H4 (cell line): ENCODE data around the gene ZNF407. TPM values are rescaled to one million over a fixed set of nuclear protein-coding genes. Genes with fewer than 3 reads are reported as not detected.
"Not testable (repeated sequence)": the region's sequence is repeated elsewhere in the genome, so short reads cannot be mapped to it uniquely, and the experiment has no call there.

Experiments used
- DNase-seq: peaks from one replicate; pipeline ENCODE4 v3.0.0-alpha.2; 2015; ENCODE audit warnings: low spot score
- total RNA-seq: library from RNA; depleted of rRNA; stranded (reverse); fragments of >200 nt; shearing (Covaris generic); gene quantifications from 2 replicates; pipeline ENCODE4 v1.2.3, GENCODE V29; 2014; rRNA removed

The ZNF407 gene, protein sequence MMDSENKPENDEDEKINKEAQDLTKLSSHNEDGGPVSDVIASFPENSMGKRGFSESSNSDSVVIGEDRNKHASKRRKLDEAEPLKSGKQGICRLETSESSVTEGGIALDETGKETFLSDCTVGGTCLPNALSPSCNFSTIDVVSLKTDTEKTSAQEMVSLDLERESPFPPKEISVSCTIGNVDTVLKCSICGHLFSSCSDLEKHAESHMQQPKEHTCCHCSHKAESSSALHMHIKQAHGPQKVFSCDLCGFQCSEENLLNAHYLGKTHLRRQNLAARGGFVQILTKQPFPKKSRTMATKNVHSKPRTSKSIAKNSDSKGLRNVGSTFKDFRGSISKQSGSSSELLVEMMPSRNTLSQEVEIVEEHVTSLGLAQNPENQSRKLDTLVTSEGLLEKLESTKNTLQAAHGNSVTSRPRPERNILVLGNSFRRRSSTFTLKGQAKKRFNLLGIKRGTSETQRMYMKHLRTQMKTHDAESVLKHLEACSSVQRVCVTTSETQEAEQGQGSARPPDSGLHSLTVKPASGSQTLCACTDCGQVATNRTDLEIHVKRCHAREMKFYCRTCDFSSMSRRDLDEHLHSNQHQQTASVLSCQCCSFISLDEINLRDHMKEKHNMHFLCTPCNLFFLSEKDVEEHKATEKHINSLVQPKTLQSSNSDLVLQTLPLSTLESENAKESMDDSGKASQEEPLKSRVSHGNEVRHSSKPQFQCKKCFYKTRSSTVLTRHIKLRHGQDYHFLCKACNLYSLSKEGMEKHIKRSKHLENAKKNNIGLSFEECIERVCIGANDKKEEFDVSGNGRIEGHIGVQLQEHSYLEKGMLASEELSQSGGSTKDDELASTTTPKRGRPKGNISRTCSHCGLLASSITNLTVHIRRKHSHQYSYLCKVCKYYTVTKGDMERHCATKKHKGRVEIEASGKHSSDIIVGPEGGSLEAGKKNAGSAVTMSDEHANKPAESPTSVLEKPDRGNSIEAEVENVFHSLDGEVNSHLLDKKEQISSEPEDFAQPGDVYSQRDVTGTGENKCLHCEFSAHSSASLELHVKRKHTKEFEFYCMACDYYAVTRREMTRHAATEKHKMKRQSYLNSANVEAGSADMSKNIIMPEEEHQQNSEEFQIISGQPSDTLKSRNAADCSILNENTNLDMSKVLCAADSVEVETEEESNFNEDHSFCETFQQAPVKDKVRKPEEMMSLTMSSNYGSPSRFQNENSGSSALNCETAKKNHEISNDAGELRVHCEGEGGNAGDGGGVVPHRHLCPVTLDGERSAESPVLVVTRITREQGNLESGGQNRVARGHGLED (N-terminal part only)
- total RNA-seq = 3.5 and 5.6 TPM in 2 replicates

DNA sequence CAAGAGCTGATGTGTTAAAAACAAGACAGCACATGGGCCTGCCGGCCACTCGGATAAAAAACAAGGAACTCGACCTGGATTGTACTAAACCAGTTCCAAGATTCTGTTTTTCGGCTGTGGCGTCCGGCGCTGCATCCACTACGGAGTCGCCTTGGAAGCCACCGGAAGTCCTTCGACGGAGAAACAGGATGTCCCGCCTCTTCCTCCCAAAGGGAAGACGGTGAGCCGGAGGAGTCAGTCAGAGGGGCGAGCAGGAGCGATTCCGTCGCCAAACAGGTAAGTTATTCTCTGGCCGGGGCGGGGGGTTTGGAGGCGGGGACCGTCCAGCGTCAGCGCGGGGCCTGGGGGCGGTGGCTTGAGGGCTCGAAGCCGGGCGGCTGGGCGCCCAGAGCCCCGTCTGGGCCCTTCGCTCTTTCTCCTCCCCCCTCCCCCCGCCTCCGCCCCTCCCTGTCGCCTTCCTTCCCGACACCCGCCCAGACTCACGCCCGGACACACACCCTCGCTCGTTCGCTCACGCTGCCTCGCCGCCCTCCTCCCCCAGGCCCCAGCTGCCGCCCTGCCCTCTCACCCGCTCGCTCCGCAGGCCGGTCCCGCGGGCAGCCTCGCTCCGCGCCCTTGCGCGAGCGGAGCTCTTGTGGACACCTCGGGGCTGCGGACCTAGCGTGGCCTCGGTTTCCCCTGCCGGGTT, at the start of gene ZNF407:
Gene ZNF407 (plus strand): TSS at position 209 of the 688 bp plus-strand sequence. CDS start 33,150 bp downstream, outside the sequence.
- peak; percentile 92 for DNase-seq

DNA sequence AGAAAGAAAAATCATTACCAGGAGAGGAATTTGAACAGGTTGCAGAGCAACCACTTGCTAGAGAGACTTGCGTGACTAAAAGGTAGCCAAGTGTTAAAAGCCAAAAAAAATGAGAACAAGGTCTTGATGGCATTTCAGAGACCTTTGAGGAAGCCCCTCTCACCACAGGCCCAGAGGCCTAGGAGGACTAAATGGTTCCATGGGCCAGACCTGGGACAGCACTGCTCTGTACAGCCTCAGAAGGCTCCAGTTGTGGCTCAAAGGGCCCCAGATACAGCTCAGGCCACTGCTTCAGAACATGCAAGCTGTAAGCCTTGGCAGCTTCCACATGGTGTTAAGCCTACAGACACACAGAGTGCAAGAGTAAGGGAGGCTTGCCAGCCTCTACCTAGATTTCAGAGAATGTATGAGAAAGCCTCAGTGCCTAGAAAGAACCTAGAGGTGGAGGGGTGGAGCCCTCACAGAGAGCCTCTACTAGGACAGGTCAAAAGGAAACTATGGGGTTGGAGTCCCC, 48.0 kb upstream of the ZNF407 start:
- no peak for DNase-seq

DNA sequence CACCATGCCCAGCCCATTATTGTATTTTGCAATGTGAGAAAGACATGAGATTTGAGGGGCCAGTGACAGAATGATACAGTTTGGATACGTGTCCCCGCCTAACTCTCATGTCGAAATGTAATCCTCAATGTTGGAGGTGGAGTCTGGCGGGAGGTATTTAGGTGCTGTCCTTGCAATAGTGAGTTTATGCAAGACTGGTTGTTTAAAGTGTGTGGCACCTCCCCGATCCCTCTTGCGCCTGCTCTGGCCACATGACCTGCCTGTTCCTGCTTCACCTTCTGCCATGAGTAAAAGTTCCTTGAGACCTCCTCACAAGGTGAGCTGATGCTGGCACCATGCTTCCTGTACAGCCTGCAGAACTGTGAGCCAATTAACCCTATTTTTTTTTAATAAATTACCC, 46.8 kb upstream of the ZNF407 start:
- no peak for DNase-seq

DNA sequence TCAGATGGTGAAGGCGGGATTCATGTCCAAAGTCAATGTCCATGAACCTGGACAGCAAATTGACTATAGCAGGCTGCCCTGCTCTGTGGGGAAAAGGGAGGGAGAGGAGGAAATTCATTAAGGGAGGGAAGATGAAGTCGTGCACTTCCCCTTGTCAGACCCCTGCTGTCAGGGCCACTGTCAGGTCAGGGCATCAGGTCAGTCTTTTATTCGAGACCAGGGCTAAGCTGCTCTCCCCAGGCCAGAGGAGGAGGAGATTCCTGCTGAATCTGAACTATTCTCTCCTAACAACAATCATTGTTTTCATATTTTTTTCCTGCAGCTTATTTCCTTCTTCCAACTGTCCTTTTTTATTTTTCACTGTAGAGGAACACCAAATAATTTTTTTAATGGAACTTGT, 46.2 kb upstream of the ZNF407 start:
- no peak for DNase-seq

DNA sequence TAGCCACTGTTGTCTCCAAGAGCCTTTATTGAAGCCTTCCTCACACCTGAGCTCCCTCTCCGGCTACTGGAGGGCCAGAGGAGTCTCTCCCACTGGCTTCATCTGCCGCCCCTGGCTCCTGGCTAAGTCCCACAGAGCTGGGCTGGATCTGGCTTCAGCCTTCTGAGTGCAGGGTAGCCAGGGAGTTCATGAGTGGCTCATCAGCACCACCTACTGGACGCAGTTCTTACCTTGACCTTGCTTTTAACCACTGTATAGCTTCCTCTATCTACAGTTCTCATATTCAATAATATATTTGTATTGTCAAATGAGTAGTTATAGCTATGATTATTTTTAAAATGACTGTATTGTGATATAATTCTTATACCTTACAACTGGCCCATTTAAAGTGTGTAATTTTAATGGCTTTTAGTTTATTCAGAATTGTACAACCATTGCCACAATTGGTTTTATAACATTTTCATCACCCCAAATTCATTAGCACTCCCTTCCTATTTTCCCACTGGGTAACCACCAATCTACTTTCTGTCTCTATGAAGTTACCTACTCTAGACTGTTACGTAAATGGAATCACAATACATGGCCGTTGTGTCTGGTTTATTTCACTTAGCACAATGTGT, 45.6 kb upstream of the ZNF407 start:
- peak; percentile 83 for DNase-seq

DNA sequence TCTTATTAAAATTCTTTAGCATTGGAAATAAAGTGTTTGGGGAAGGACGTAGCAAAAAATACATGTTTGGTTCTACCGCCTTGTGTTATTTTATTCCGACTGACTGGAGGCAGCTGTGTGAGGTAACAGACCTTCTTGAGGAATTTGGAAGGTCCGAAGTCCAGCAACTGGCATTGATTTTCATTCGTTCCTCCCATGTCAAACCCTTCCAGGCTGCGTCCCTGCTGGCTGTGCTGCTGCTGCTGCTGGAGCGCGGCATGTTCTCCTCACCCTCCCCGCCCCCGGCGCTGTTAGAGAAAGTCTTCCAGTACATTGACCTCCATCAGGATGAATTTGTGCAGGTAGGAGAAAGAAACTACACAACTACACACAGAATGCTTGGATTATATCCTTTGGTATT, 41.5 kb upstream of the ZNF407 start:
- DNase-seq = no peak

DNA sequence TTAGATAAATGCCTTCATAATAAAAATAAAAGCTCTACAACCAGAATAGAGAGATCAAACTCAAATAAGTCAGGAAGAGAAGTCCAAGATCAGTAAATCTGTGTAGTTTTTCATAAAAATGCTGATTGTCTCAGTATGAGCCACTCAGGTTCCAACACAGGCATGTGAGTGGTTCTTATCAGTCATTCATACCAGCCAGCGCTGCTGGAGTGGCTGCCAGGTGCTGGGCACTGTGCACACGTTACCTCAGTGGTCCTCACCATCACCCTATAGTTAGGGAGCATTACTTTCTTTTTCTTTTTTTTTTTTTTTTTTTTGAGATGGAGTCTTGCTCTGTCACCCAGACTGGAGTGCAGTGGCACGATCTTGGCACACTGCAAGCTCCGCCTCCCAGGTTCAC, 39.6 kb upstream of the ZNF407 start:
- no peak for DNase-seq

DNA sequence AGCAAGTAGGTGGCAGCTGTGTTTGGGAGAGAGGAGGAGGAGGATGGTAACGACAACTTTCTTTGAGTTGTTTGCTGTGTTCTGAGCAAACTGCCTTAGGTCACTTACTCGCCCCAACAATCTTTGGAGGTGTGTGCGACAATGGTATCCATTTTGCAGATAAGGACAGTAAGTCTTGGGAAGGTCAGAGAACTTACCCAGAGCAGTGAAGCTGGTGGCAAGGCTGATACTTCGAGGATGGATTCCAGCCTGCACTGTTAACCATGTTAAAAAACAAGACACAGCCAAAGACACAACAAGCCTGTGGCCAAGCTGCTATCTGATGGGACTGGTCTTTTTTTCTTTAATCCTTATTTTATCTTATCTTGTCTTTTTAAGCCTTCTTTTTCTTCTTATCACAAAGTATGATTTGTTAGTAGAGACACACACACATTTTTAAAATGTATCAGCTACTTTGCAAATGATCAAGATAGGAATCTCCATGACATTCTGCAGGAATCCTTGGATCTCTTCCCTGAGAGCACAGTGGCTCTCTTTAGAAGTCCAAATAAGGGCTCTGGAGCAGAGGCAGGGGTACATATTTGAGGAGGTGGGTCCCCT, 35.4 kb upstream of the ZNF407 start:
- no peak for DNase-seq

DNA sequence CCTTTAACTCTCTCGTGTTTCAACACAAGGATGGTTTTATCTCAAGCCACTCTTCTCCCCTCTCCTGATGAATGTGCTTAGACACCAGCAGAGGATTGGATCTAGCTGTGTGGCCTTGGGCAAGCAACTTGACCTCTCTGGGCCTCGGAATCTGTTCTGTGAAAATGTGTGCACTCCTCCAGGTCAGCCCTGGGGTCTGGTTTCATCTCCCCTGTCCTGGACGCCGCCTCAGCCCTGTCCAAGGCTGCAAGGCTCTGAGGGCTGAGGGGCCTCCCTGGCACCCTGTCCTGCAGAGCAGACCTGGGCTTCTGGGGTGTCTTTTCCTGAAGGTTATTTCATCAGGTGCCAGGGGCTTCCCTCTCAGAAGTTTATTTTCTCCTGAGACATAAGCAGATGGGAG, 34.9 kb upstream of the ZNF407 start:
- DNase-seq = no peak

DNA sequence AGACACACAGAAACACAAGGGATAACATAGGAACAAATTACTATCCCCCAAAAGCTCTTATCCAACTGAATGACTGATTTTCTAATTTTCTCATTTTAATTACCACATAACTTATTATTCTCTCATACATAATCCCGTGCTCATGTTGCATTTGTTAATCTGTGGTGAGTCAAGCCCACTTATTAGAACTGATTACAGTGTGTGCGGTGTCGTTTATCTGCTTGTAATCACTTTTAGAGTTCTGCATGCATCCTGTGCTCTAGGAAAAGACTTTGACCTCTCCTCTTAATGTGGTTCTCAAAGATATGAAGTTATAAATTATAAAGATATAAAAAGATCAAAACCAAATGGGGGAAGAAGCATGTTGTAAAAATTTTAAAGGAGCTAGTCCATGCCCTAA, 33.7 kb upstream of the ZNF407 start:
- DNase-seq = no peak

DNA sequence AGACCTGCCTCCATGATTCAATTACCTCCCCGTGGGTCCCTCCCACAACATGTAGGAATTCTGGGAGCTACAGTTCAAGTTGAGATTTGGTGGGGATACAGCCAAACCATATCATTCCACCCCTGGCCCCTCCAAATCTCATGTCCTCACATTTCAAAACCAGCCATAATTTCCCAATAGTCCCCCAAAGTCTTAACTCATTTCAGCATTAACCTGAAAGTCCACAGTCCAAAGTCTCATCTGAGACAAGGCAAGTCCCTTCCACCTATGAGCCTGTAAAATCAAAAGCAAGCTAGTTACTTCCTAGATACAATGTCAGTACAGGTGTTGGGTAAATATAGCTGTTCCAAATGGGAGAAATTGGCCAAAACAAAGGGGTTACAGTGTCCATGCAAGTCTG, 32.5 kb upstream of the ZNF407 start:
- not testable (repeated sequence) for DNase-seq

DNA sequence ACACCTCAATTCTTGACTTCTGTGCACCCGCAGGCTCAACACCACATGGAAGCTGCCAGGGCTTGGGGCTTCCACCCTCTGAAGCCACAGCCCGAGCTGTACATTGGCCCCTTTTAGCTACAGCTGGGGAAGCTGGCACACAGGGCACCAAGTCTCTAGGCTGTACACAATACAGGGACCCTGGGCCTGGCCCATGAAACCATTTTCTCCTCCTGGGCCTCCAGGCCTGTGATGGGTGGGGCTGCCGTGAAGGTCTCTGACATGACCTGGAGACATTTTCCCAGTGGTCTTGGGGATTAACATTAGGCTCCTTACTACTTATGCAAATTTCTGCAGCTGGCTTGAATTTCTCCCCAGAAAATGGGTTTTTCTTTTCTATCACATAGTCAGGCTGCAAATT, 31.7 kb upstream of the ZNF407 start:
- not testable (repeated sequence) for DNase-seq

DNA sequence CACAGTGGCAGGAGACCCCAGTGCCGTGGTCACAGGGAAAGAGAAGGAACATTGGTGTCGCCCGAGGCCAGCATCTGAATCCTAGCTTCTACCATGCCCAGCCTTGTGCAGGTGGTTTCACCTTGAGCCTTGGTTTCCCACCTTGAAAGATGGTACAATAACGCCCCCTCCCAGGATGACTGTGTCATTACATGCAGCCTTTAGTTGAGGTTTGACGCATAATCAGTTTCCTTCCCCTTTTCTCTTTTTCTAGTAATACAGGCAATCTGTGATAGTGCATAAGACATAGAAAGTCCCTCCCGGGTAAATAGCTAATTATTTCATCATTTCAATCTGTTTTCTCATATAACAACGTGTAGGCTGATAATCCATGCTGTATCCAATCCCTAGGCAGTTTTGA, 29.8 kb upstream of the ZNF407 start:
- no peak for DNase-seq

DNA sequence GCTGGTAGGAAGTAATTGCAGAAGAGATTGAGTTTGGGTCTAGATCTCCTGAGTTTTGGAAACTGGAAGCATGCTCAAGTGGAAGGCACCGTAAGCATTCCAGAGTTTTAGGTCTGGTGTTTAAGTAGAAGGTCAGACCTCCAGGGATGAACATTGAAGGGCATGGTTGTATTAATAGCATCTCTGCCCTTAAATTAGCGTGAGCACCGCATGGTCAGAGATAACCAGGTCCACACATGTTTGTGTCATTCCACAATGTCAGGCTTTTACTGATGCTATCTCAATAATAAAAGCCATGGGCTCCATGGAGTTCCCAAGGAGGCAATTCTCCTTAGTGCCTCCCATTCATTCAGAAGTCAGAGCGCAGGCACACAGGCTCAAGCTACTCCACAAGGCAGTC, 28.3 kb upstream of the ZNF407 start:
- no peak for DNase-seq

DNA sequence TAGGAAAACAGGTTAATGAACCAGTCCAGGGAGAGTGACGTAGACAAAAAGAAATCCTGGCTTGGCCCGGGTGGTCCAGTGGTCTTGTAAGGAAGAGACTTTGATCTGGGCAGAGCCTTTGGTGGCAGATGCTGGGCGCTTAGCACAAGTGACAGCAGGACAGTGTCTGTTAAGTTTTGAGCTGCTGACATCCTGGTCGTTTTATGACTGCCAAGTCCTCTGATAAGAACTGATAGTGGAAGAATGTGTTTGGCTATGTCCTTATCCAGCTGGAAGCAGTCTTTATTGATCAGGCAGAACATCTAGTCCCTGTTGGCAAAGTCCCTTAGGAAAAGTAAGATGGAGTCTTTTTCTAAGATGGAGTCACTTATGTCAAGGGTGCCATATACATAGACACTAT, 27.4 kb upstream of the ZNF407 start:
- DNase-seq = no peak

DNA sequence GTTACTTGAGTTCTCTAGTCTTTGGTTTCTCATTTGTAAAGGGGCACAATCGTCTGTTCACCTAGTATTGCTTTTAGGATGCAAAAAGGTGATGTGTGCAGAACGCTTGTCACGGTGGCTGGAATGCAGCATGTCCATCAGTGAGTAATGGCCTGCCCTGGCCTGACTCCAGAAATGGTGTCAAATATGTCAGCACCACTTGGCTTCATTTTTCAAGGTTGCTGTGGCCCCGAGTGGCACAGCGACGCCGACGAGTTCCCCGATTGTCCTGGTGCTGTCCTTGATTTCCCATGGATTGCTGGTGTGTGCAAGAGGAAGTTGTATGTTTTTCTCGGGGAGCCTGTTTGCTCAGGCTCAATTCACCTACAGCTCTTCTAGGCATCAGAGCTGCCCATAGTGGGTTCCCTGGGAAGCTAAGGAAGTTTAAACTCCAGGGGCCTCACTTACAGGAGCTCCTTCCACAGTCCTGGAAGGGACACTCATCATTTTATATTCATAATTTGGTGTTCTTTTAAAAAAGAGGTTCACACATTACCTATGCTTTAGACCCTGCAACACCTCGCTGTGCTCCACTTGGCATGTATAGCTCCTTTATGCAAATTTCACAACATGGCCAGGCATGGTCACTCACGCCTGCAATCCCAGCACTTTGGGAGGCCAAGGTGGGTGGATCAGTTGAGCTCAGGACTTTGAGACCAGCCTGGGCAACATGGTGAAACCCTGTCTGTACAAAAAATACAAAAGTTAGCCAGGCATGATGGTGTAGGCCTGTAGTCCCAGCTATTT, 25.6 kb upstream of the ZNF407 start:
- no peak for DNase-seq

DNA sequence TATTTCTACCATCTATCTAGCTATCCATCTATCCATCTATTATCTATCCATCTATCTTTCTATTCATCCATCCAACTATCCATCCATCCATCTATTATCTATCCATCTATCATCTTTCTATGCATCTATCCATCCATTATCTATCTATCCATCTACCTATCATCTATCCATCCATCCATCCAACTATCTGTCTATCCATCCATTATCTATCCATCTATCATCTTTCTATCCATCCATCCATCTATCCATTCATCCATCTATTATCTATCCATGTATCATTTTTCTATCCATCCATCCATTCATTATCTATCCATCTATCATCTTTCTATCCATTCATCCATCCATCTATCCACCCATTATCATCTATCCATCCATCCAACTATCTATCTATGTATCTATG, 24.6 kb upstream of the ZNF407 start:
- DNase-seq = no peak

DNA sequence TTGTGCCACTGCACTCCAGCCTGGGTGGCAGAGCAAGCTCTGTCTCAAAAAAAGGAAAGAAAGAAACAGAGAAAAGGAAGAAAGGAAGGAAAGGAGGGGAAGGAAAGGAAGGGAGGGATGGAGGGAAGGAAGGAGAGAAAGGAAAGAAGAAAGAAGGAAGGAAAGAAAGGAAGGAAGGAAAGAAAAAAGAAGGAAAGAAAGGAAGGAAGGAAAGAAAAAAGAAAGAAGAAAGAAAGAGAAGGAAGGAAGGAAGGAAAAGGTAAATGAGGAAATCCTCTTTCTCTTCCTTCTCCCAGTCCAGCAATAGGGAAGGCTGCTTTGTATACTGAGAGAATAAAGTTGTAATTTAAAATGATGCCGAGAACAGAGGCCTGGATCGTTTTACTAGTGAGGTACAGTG, 22.8 kb upstream of the ZNF407 start:
- no peak for DNase-seq

DNA sequence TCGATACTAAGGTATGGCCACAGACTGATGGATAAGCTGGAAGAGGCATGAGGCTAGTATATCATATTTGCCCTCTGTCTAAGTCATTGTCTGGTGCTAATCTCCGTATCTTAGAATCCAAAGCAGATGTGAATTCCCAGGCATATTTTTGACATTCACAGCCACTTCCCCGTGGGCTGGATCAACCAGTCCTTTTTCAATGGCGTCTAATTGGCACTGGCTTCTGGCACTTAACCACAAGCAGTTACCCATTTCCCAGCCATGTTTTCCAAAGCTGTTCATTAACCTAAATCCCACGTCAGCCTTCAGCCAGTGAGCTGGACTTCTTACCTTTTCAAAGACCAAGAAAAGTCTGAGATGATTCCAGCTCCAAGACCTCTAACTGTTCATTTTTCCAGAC, 20.7 kb upstream of the ZNF407 start:
- no peak for DNase-seq
